Mesothelial cell of epicardium (in vitro differentiated cells): Measurements from ENCODE around the gene LGALS16. TPM values are rescaled to one million over a fixed set of nuclear protein-coding genes. Genes with fewer than 3 reads are reported as not detected.
"Not testable (repeated sequence)": the region's sequence is repeated elsewhere in the genome, so short reads cannot be mapped to it uniquely, and the experiment has no call there.

Source experiments
- DNase-seq, 2 experiments: peaks; one replicate each; pipeline ENCODE4 v3.0.0; 2021; ENCODE audit warnings: low spot score in 2 of 2; ENCODE audit not compliant: unreplicated experiment in 2 of 2
- H3K27ac Mint-ChIP-seq: 2 replicates; pipeline ENCODE4 v1.8.0; 2021; ENCODE audit warnings: mixed read lengths
- H3K27me3 Mint-ChIP-seq: 2 replicates; pipeline ENCODE4 v1.8.0; 2021; ENCODE audit warnings: low read depth, mixed read lengths
- H3K36me3 Mint-ChIP-seq: 2 replicates; pipeline ENCODE4 v1.8.0; 2021; ENCODE audit warnings: mixed read lengths
- H3K4me1 Mint-ChIP-seq: 2 replicates; pipeline ENCODE4 v1.8.0; 2021; ENCODE audit warnings: mixed read lengths
- H3K4me3 Mint-ChIP-seq: 2 replicates; pipeline ENCODE4 v1.8.0; 2021; ENCODE audit warnings: mild to moderate bottlenecking, moderate library complexity, mixed read lengths
- H3K9me3 Mint-ChIP-seq: 2 replicates; pipeline ENCODE4 v1.8.0; 2021; ENCODE audit warnings: mixed read lengths
- CTCF ChIP-seq: fragments of 200-600 bp; sonication (generic); IDR thresholded peaks from one replicate; pipeline ENCODE4 v1.5.0; 2021; ENCODE audit warnings: antibody characterized with exemption; ENCODE audit not compliant: unreplicated experiment
- total RNA-seq: library from RNA; stranded (reverse); gene quantifications from 3 replicates; pipeline ENCODE4 v1.2.1, GENCODE V29; 2021

The LGALS16 gene
- total RNA-seq, 1 donor from 2014 or later: not detected

- Mint-ChIP-seq H3K9me3 (no peaks in the 10 kb centered on the region), H3K27me3 (peaks cover 38% of the 10 kb centered on the region), H3K4me1 (no peaks in the 10 kb centered on the region), H3K27ac (no peak overlapping the region), H3K4me3 (no peak overlapping the region), H3K36me3 (no peaks in the 10 kb centered on the region)
- no peak for DNase-seq
- no peak for TF ChIP-seq CTCF
These were observed 7.8 kb upstream of the LGALS16 start for GRCh38 chr19:39647918-39648317.

GRCh38 chr19:39659791-39660190 is 4.1 kb downstream of the LGALS16 start:
- H3K27ac Mint-ChIP-seq: no peak overlapping the region
- TF ChIP-seq CTCF: no peak
- H3K9me3 Mint-ChIP-seq: no peaks in the 10 kb centered on the region
- no peaks in the 10 kb centered on the region for H3K4me1 Mint-ChIP-seq
- DNase-seq: no peak
- H3K36me3 Mint-ChIP-seq: no peaks in the 10 kb centered on the region
- H3K27me3 Mint-ChIP-seq: peaks cover 43% of the 10 kb centered on the region
- no peak overlapping the region for H3K4me3 Mint-ChIP-seq

GRCh38 chr19:39660661-39661060 is 4.9 kb downstream of the LGALS16 start:
- Mint-ChIP-seq H3K4me1 (no peaks in the 10 kb centered on the region), H3K9me3 (no peaks in the 10 kb centered on the region), H3K27me3 (peaks cover 41% of the 10 kb centered on the region), H3K27ac (no peak overlapping the region), H3K4me3 (no peak overlapping the region), H3K36me3 (no peaks in the 10 kb centered on the region)
- DNase-seq: no peak
- no peak for TF ChIP-seq CTCF

GRCh38 chr19:39661565-39661964 is 5.9 kb downstream of the LGALS16 start:
- no peak overlapping the region for H3K27ac Mint-ChIP-seq
- no peak for DNase-seq
- no peaks in the 10 kb centered on the region for H3K4me1 Mint-ChIP-seq
- H3K27me3 Mint-ChIP-seq: peaks cover 33% of the 10 kb centered on the region
- H3K9me3 Mint-ChIP-seq: no peaks in the 10 kb centered on the region
- no peak overlapping the region for H3K4me3 Mint-ChIP-seq
- TF ChIP-seq CTCF: no peak
- no peaks in the 10 kb centered on the region for H3K36me3 Mint-ChIP-seq

- not testable (repeated sequence) for H3K4me3 Mint-ChIP-seq, H3K9me3 Mint-ChIP-seq, H3K4me1 Mint-ChIP-seq, DNase-seq, H3K27ac Mint-ChIP-seq, H3K36me3 Mint-ChIP-seq
- peaks cover 33% of the 10 kb centered on the region for H3K27me3 Mint-ChIP-seq
These were observed 14.1 kb downstream of the LGALS16 start for GRCh38 chr19:39669860-39670259.

GRCh38 chr19:39670998-39671397 is 15.3 kb downstream of the LGALS16 start:
- no peak overlapping the region for H3K4me3 Mint-ChIP-seq
- H3K4me1 Mint-ChIP-seq: peaks cover 4% of the 10 kb centered on the region
- H3K36me3 Mint-ChIP-seq: no peaks in the 10 kb centered on the region
- no peaks in the 10 kb centered on the region for H3K9me3 Mint-ChIP-seq
- peaks cover 42% of the 10 kb centered on the region for H3K27me3 Mint-ChIP-seq
- DNase-seq: no peak
- TF ChIP-seq CTCF: no peak
- H3K27ac Mint-ChIP-seq: no peak overlapping the region
